ENCODE results near the gene FCHSD2.

FCHSD2 gene

DNA sequence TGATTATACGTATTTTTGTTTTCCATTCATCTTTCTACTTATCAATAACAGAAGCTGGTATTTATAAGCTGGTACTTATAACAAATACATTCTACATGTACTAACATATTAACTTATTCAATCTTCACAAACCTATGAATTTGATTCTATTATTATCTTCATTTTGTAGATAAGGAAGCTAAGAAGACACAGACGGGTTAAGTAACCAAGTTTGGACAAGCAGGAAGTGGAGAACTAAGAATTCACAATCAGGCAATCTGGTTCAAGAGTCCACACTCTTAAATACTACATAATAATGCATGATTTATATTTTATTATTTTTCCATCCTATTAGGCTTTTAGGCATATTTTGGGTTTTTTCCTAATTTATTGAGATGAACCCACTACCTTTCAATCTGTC, 25.0 kb downstream of the FCHSD2 start:
- TF ChIP-seq, protein P1, sequence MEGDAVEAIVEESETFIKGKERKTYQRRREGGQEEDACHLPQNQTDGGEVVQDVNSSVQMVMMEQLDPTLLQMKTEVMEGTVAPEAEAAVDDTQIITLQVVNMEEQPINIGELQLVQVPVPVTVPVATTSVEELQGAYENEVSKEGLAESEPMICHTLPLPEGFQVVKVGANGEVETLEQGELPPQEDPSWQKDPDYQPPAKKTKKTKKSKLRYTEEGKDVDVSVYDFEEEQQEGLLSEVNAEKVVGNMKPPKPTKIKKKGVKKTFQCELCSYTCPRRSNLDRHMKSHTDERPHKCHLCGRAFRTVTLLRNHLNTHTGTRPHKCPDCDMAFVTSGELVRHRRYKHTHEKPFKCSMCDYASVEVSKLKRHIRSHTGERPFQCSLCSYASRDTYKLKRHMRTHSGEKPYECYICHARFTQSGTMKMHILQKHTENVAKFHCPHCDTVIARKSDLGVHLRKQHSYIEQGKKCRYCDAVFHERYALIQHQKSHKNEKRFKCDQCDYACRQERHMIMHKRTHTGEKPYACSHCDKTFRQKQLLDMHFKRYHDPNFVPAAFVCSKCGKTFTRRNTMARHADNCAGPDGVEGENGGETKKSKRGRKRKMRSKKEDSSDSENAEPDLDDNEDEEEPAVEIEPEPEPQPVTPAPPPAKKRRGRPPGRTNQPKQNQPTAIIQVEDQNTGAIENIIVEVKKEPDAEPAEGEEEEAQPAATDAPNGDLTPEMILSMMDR (IDR thresholded peaks at IDR 0.05; ENCODE audit: insufficient read depth, missing control alignments) = no peak
- no peak for FAIRE-seq
- DNase-seq (ENCODE audit: insufficient read length, low spot score) = no peak

DNA sequence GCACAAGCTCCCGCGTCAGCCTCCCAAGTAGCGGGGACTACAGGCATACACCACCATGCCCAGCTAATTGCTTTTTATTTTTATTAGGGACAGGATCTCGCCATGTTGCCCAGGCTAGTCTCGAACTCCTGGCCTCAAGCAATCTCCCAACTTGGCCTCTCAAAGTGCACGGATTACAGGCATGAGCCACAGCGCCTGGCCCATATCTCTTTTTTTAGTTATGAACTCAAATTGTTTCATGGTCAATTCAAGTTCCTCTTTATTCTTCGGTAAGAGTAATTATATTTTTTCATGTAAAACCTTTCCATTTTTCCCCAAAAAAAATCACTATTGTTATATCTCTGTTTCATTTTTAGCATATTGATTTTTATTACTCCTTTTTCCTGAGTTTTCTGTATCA, 25.5 kb downstream of the FCHSD2 start:
- TF ChIP-seq, protein P1 (IDR thresholded peaks at IDR 0.05; ENCODE audit: insufficient read depth, missing control alignments) = no peak
- DNase-seq (ENCODE audit: insufficient read length, low spot score) = no peak
- FAIRE-seq = no peak

- FAIRE-seq (no peak), DNase-seq (ENCODE audit: insufficient read length, low spot score) (no peak)
- TF ChIP-seq, protein P1 (IDR thresholded peaks at IDR 0.05; ENCODE audit: insufficient read depth, missing control alignments) = no peak
Observed at GRCh38 chr11:73114835-73115220, 27.3 kb downstream of the FCHSD2 start.

DNA sequence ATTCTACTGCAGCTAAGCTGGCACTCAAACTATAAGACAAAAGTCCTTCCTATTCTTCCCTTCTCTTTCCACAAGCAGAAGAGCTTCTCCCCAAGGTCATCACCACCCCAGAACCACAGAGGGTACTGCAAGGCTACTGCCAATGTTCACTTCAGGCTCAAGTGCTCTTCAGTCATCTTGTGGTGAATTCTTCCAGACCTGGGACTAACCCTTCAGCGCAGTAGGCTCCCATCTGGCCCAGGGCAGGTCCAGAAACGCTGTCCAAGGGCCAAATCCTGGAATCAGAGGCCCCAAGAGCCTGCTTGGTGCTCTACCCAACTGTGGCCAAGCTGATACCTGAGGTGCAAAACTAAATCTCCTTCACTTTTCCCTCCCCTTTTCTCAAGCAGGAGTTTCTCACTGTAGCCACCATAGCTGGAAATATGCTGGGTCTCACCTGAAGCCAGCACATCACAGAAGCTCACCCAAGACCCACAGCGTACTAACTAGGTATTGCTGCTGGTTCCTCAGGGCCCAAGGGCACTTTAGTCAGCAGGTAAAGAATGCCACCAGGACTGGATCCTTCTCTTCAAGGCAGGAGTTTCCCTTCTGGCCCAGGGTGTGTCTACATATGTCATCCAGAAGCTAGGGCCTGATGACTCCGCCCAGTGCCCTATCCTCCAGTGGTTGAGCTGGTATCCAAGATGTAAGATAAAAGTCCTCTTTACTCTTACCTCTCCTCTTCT, 27.8 kb downstream of the FCHSD2 start:
- DNase-seq (ENCODE audit: insufficient read length, low spot score) (no peak), FAIRE-seq (no peak)
- TF ChIP-seq, protein P1 (IDR thresholded peaks at IDR 0.05; ENCODE audit: insufficient read depth, missing control alignments) = no peak

DNA sequence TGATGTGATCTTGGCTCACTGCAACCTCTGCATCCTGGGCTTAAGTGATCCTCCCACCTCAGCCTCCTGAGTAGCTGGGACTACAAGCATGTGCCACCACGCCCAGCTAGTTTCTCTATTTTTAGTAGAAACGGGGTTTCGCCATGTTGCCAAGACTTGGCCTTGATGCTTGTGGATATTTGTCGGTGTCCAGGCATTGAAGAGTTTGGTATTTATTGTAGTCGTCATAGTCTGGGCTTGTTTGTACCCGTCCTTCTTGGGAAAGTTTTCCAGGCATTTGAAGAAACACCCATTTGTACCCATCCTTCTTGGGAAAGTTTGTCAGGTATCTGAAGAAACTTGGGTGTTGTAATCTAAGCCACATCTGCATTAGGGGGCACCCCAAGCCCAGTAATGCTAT, 28.7 kb downstream of the FCHSD2 start:
- TF ChIP-seq, protein P1 (IDR thresholded peaks at IDR 0.05; ENCODE audit: insufficient read depth, missing control alignments) = no peak
- no peak for DNase-seq (ENCODE audit: insufficient read length, low spot score)
- FAIRE-seq = no peak

GRCh38 chr11:73107597-73107996, 34.5 kb downstream of the FCHSD2 start:
- FAIRE-seq = no peak
- no peak for DNase-seq (ENCODE audit: insufficient read length, low spot score)
- TF ChIP-seq, protein P1 (IDR thresholded peaks at IDR 0.05; ENCODE audit: insufficient read depth, missing control alignments) = no peak

GRCh38 chr11:73106347-73106746, 35.8 kb downstream of the FCHSD2 start:
- no peak for DNase-seq (ENCODE audit: insufficient read length, low spot score)
- no peak for FAIRE-seq
- TF ChIP-seq, protein P1 (IDR thresholded peaks at IDR 0.05; ENCODE audit: insufficient read depth, missing control alignments) = no peak
